Measurements from ENCODE around the gene CDCA4.

Gene CDCA4

GRCh38 chr14:105013150-105013785 lies 7.6 kb downstream of the CDCA4 start:
- no peak for DNase-seq (ENCODE audit: low read depth in 2 of 2)

- DNase-seq (ENCODE audit: low read depth in 2 of 2) = no peak
These were observed 8.5 kb downstream of the CDCA4 start for GRCh38 chr14:105012171-105012985.

DNA sequence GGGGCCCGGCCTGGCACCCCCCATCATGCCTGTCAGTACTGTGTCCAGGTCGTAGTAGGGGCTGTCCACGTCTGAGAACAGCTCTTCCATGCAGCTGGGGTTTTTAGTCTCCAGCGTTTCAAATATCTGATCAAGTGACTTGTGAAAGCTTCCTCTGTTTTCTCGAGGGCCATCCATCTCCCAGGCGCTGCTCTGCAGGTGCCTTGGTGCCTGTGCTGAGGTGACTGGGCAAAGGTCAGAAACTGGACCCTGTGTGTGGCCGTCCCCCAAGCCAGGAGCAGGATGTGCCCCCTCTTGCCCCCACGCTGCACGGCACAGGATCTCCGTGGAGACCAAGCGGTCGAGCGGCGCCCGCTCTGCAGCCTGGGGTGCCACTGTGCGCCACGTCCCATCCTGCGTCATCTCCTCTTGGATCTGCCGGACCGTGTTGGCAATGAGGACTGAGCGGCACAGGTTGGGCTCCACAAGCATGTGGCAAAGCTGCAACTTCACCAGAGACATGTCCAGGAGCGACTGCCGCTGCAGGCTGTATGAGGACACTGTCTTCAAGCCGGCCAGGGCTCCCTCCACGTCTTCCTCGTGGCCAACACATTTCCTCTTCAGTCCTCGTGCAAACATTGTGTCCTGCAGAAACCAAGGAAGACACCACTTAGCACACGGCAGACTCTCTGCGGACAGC lies 9.4 kb downstream of the CDCA4 start:
- DNase-seq (ENCODE audit: low read depth in 2 of 2) = no peak

DNA sequence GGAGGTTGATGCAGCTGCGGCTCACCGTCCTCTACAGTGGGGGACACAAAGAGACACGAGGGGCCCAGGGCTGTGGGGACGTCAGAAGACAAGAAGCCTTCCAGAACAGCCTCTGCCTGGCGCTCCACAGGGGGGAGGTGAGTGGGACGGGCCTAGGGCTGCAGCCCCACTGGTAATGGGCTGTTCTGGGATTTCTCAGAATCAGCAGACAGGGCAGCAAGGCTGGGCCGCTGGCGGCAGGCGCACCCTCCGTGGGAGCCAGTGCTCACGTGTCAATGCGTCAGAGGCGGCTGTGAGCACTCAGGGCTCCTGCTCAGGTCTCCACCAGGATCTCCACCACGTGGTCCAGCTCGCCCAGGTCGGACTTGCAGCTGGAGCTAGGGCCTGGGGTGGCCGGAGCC lies 10.0 kb downstream of the CDCA4 start:
- DNase-seq (ENCODE audit: low read depth in 2 of 2) = no peak

GRCh38 chr14:105010106-105010505 lies 10.8 kb downstream of the CDCA4 start:
- DNase-seq (ENCODE audit: low read depth in 2 of 2) = no peak

- DNase-seq (ENCODE audit: low read depth in 2 of 2) = no peak
These were observed 13.2 kb downstream of the CDCA4 start for GRCh38 chr14:105007593-105008264.

DNA sequence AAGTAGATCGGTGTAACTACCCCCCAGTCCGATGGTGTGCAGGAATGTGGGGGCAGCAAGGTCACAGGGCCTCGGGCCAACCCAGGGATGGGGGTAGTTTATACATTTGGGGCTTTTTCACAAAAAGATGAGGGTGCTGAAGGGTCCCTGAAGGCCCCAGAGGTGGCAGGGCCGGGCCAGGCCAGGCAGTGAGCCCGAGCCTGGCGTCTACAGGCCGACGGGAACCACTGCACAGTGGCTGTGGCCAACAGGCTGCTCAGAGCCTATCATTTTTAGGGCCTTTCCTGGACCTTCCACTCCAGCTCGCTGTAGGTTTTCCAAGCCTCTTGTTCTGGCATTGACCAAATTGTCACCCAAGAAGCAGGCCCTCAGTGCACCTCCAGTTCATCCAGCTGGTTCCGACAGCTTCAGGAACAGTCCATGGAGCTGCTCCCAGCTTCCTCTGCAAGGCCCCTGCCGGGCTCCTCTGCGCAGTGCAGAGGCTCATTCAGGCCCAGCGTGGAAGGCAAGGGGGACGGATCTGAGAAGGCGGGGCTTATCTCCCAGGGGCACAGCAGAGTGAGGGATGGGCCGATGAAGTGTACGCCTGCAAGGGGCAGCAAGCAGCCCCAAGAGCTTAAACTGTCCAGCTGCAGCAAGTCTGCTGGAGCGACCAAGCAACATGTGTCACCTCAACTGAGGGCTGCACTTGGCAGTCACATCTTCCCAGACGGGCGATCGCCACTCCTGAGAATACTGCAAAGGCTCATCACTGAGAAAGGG lies 13.9 kb downstream of the CDCA4 start:
- DNase-seq (ENCODE audit: low read depth in 2 of 2) = no peak

DNA sequence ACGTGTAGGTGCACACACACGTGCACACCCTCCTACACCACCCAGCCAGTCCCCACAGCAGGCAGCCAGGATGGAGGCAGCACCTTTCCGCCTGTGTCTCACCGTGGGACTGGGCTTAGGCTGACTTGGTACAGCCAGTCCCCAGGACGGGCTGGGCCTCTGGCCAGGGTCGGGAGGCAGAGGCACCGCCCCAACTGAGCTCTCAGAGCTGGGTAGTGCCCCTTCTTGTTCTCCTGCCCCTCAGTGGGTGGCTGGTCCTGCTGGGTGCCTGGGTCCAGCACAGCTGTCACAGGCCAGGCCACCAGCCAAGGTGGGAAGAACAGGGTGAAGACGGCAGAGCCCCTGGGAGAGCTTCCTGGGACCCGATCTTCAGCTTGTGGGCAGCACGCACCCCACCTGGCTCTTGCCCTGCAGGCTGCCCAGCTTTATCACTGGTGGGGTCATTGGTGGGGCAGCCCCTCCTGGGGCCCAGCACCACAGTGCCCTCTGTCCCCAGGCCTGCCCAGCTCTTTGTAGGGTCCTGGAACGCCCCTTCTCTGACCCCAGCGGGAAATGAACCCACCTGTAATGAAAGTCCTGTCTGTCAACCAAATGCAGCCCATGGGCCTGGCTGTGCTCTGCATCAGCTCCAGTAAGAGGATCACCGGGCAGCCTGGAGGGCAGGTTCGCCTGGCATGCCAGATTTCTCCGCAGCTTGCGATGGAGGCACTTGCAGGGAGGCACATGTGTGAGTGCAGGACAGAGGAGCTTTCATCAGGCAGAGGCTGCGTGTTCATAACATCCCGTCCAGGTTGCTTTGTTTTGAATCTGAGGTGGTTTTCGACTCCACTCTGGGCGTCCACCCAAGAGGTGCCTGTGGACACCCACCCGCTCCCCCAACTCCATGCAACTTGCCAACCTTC lies 14.7 kb downstream of the CDCA4 start:
- DNase-seq (ENCODE audit: low read depth in 2 of 2) = no peak

DNA sequence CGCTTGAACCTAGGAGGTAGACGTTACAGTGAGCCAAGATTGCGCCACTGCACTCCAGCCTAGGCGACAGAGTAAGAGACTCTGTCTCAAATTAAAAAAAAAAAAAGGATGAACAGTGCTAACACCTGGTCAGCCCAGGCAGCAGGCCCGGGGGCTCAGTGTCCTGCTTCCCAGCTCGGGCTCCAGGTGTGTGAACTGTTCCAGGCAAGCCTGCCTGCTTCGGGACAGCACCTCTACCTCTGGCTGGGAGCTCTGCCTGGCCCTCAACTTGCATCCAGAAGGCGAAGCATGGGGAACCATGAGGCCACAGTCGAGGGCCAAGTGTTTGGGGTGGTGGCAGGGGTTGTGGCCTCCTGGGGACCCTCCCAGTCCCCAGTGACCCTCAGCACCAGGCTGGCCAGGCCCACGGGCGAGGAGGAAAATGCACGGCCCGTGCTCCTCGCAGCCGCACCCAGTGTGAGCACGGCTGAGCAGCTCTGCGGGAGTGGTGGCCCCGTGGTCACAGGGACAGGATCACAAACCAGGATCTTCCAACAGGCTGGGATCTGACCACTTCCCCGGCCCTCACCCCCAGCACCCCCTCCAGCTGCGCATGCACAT lies 15.5 kb downstream of the CDCA4 start:
- no peak for DNase-seq (ENCODE audit: low read depth in 2 of 2)

DNA sequence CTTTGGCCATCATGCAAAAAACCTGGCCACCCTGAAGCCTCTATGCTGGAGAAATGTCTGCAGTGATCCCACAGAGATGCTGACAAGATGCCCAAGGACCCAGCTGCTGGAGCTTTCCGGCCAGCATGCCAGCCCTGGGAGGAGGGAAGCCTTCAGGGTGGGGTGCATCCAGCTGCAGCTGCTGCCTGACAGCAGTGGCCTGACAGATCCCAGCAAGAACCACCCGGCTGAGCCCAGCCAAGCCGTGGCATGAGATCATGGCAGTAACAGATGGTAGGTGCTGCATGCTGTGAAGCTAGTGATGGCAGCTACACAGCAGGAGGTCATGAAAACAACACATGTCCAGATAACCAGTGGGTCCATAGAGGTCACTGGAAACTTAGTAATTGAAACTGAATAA lies 21.5 kb downstream of the CDCA4 start:
- no peak for DNase-seq (ENCODE audit: low read depth in 2 of 2)

DNA sequence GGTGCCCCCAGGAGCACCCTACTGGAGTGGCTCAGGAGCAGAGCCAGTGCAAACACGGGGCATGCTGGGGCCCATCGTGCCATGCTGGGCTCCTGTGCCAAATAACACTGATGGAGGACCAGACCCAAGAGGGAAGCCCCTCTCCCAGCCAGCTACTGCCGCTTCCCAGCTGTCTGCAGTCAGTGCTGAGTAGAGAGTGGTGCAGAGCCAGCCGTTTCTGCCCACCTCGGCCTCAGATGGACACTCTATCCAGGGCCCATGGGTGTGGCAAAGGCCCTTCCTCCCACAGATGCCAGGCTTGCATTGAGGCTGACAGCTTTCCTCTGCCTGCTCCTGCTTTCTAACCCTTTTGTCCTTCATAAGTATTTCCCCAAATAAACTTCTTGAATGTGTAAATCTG lies 22.1 kb downstream of the CDCA4 start:
- DNase-seq (ENCODE audit: low read depth in 2 of 2) = no peak

GRCh38 chr14:104996483-104996882 lies 24.4 kb downstream of the CDCA4 start:
- DNase-seq (ENCODE audit: low read depth in 2 of 2) = no peak

GRCh38 chr14:104996032-104996431 lies 24.9 kb downstream of the CDCA4 start:
- no peak for DNase-seq (ENCODE audit: low read depth in 2 of 2)

DNA sequence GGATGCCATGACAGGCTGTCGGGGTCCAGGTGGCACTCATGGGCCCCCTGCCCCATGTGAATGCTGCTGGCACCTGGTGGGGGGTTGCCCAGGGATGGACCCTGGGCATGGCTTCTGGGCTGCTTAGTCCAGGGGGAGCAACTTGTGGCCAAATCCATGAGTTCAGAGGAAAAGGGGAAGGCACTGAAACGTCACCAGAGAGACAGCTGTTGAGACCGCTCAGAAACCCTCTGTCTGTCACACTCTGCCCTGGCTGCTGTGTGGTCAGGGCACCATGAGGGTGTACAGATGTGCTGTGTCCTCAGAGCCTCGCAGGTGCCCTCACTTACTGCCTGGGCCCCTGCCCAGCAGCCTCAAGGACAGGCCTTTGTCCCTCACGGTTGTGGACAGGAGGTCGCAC lies 25.9 kb downstream of the CDCA4 start:
- DNase-seq (ENCODE audit: low read depth in 2 of 2) = no peak

- DNase-seq (ENCODE audit: low read depth in 2 of 2) = no peak
These were observed 26.9 kb downstream of the CDCA4 start for GRCh38 chr14:104993808-104994591.

DNA sequence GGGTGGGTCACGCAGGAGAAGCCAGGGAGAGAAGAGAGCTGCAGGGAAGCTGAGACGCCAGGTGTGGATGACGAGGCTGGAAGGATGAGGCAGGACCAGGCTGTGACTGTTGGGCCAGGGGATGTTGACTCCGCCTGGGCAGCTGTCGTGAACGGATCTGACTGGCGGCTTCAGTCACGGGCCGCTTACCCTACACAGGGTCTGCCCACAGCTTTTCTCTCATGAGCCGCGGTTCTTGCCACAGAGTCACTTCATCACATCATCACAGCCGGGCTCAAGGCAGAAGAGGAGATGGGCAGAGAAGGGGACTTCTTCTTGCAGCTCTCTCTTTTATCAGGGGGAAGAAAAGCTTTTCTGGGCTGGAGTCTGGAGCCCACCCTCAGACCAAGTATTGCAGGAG lies 27.6 kb downstream of the CDCA4 start:
- DNase-seq (ENCODE audit: low read depth in 2 of 2) = no peak

DNA sequence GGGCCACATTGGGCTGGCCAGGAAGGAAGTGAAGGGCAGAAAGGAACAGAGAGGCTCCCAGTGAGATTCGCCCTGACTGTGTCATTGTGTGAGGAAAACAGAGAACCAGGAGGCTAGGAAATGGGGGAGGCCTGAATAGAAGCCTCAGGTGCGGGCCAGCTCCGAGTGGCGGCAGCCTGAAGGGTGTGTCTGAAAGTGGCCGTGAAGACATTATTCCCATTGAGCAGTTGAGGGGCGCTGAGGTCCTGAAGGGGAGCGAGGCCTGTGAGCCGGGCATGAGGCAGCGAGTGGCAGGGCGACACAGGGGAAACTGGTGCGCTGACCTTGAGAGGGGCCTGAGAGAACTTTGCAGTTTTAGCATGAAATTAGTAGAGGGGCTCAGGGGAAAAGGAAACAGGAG lies 28.4 kb downstream of the CDCA4 start:
- no peak for DNase-seq (ENCODE audit: low read depth in 2 of 2)

GRCh38 chr14:104991896-104992230 lies 29.0 kb downstream of the CDCA4 start:
- no peak for DNase-seq (ENCODE audit: low read depth in 2 of 2)

DNA sequence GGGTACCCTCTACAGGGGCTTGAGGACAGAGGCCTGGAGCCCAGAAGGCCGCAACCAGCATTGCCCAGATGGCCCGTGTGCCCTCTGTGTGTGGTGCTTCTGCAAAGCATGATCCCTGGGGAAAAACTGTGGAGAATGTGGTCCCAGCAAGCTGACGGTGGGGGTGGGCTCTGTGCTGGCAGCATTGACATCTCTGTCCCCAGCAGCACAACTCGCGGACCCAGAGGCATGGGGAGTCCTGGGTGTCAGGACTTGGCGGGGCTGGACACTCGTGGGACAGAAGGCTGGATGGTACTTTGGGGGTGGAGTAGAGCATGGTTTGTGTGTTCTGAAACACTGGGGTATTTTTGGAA lies 31.0 kb downstream of the CDCA4 start:
- DNase-seq (ENCODE audit: low read depth in 2 of 2) = no peak
